GM18505 (cell line): ENCODE results near the gene ZKSCAN2.

ENCODE experiments used
- ATAC-seq: cut with Tn5 transposase; IDR thresholded peaks from one replicate; pipeline ENCODE4 v1.9.1; 2021; ENCODE audit not compliant: unreplicated experiment
- POLR2A ChIP-seq: IDR thresholded peaks from 4 replicates; pipeline ENCODE4 v1.6.1; 2011; ENCODE audit warnings: borderline replicate concordance; ENCODE audit not compliant: insufficient read depth, insufficient read length; ENCODE audit errors: extremely low read depth

Gene ZKSCAN2

GRCh38 chr16:25256695-25257469, 763 bp downstream of the ZKSCAN2 start:
- no peak for TF ChIP-seq POLR2A
- peak; percentile 2 for ATAC-seq

GRCh38 chr16:25253322-25253721, 4.3 kb downstream of the ZKSCAN2 start:
- no peak for ATAC-seq
- no peak for TF ChIP-seq POLR2A

- no peak for TF ChIP-seq POLR2A
- ATAC-seq: no peak
Observed at GRCh38 chr16:25250467-25250866, 7.2 kb downstream of the ZKSCAN2 start.

- TF ChIP-seq POLR2A: no peak
- ATAC-seq: no peak
Observed at GRCh38 chr16:25235991-25236390, 21.7 kb downstream of the ZKSCAN2 start.

- no peak for TF ChIP-seq POLR2A
- ATAC-seq: no peak
Observed at GRCh38 chr16:25228372-25228771, 29.3 kb downstream of the ZKSCAN2 start.

GRCh38 chr16:25224731-25225319, 32.8 kb downstream of the ZKSCAN2 start:
- no peak for TF ChIP-seq POLR2A

GRCh38 chr16:25223964-25224363, 33.7 kb downstream of the ZKSCAN2 start:
- ATAC-seq: no peak
- TF ChIP-seq POLR2A: no peak

More at GRCh38 chr16:25224731-25225319, 32.8 kb downstream of the ZKSCAN2 start:
- ATAC-seq: no peak

GRCh38 chr16:25222959-25223358, 34.7 kb downstream of the ZKSCAN2 start:
- no peak for ATAC-seq

GRCh38 chr16:25219070-25219737, 38.4 kb downstream of the ZKSCAN2 start:
- TF ChIP-seq POLR2A: no peak
- ATAC-seq: no peak

More at GRCh38 chr16:25222959-25223358, 34.7 kb downstream of the ZKSCAN2 start:
- no peak for TF ChIP-seq POLR2A

GRCh38 chr16:25217921-25218320, 39.7 kb downstream of the ZKSCAN2 start:
- TF ChIP-seq POLR2A: no peak
- no peak for ATAC-seq

- no peak for ATAC-seq
- no peak for TF ChIP-seq POLR2A
Observed at GRCh38 chr16:25217112-25217511, 40.5 kb downstream of the ZKSCAN2 start.

GRCh38 chr16:25213709-25214397, 43.8 kb downstream of the ZKSCAN2 start:
- no peak for ATAC-seq
- TF ChIP-seq POLR2A: no peak

GRCh38 chr16:25212636-25213035, 45.0 kb downstream of the ZKSCAN2 start:
- no peak for TF ChIP-seq POLR2A
- no peak for ATAC-seq
